Measurements from ENCODE around the gene ABTB2.

- TF ChIP-seq CTCF (IDR thresholded peaks at IDR 0.05) (no peak), POLR2A (IDR thresholded peaks at IDR 0.05) (no peak)
Measured at GRCh38 chr11:34155057-34155756, 202.6 kb downstream of the ABTB2 start.
